ENCODE measurements around the gene TRAPPC2L. TPM values are rescaled to one million over a fixed set of nuclear protein-coding genes. Genes with fewer than 3 reads are reported as not detected.

TRAPPC2L gene
- total RNA-seq, 1 experiment from 2014 or later = 94.1 TPM

DNA sequence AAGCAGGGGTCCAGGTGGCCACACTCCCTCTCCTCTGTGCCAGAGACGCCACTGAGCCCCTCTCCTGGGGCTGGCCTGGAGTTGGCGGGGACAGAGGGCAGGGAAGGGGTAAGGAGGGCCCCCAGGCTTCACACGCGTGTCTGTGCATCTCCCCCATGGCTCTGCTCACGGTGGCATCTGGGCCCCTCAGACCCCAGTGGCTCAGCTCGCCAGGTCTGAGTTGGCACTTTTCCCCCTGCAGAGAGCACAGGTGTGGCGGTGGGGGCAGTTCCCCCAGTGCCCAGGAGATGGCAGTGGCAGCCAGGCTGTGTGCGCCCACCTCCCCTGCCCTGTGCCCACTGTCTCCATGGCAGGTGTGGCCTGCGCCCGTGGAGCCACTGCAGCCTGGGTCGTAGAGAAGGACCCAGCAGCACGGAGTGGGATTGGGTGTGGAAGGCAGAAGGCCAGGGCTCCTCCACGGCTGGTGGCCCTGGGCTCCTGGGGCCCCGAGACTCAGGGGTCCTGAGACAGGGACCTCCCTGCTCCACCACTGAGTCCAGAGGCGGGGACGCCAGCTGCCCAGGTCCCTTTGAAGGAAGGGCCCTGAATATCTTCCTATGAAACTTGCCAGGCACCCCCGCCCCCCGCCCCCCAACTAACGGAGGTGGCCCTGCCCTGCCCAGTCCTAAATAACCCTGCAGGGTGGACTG is 40.9 kb upstream of the TRAPPC2L start:
- Histone ChIP-seq H3K9ac (ENCODE audit: low read length) (no peak overlapping the region), H4K20me1 (ENCODE audit: insufficient read depth) (no peaks in the 10 kb centered on the region), H3K79me2 (ENCODE audit: insufficient read depth, low read length) (peaks cover 2% of the 10 kb centered on the region; the same call in 1 of the 2 replicates), H3K9me2 (ENCODE audit: insufficient read depth) (no peaks in the 10 kb centered on the region), H3K27ac (ENCODE audit: low read depth, low read length) (no peak overlapping the region), H3K36me3 (ENCODE audit: control insufficient read depth in 1 of 2, insufficient read depth in 2 of 2, low read length in 2 of 2) (no peaks in the 10 kb centered on the region), H3K4me1 (ENCODE audit: control insufficient read depth in 1 of 2, insufficient read depth in 2 of 2, low read length in 2 of 2) (peaks cover 11 to 31% of the 10 kb centered on the region in 2 experiments), H3K27me3 (ENCODE audit: insufficient read depth, low read length) (no peaks in the 10 kb centered on the region), H3K4me2 (ENCODE audit: low read length) (no peak overlapping the region), H2AFZ (ENCODE audit: low read depth, low read length, poor library complexity, severe bottlenecking) (no peak overlapping the region), H3K4me3 (replicated peaks in 1 of 2; ENCODE audit: low read depth in 1 of 2, low read length in 2 of 2) (no peak overlapping the region), H3K9me3 (ENCODE audit: control insufficient read depth in 1 of 2, insufficient read depth in 1 of 2, low read depth in 1 of 2, low read length in 2 of 2) (no peaks in the 10 kb centered on the region)
- ChIA-PET POLR2A (no interaction called here), RAD21 (ENCODE audit: low non-redundant PET in 1 of 2, low total read pairs in 2 of 2, uncharacterized antibody in 2 of 2, unreplicated experiment in 2 of 2) (interaction anchor here in 1 of 2 experiments (1.2 kb wide), 1 partner anchor 351 kb away, joined by 3 read pairs; no protein-coding TSS in a partner anchor), CTCF (interaction anchor here (0.7 to 1.6 kb wide), 6 partner anchors 13 to 400 kb away, joined by 3 to 11 read pairs (median 3); no protein-coding TSS in a partner anchor)
- intact Hi-C loops (cut with micrococcal nuclease) = loop anchor here (1.0 to 10.0 kb wide), 4 partner anchors 41 to 749 kb away; partner anchors contain the start of genes RPL13 and TRAPPC2L
- DNase-seq (ENCODE audit: low read depth, low spot score) (no peak), ATAC-seq (peak; percentile 36)
- BruUV-seq (replicated peaks) = no TSS peak
- TF ChIP-seq, protein P1, sequence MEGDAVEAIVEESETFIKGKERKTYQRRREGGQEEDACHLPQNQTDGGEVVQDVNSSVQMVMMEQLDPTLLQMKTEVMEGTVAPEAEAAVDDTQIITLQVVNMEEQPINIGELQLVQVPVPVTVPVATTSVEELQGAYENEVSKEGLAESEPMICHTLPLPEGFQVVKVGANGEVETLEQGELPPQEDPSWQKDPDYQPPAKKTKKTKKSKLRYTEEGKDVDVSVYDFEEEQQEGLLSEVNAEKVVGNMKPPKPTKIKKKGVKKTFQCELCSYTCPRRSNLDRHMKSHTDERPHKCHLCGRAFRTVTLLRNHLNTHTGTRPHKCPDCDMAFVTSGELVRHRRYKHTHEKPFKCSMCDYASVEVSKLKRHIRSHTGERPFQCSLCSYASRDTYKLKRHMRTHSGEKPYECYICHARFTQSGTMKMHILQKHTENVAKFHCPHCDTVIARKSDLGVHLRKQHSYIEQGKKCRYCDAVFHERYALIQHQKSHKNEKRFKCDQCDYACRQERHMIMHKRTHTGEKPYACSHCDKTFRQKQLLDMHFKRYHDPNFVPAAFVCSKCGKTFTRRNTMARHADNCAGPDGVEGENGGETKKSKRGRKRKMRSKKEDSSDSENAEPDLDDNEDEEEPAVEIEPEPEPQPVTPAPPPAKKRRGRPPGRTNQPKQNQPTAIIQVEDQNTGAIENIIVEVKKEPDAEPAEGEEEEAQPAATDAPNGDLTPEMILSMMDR (IDR thresholded peaks at IDR 0.05 in 2 of 3, conservative IDR thresholded peaks at IDR 0.05 in 1 of 3; ENCODE audit: borderline replicate concordance in 1 of 3, insufficient read depth in 1 of 3, low read depth in 2 of 3, low read length in 2 of 3) = peak in 2 of 3 experiments; percentile 99; a peak in 4 of 6 replicates
- TF ChIP-seq ZFX (IDR thresholded peaks at IDR 0.05) = no peak
- no peak for TF ChIP-seq CEBPB (IDR thresholded peaks at IDR 0.05; ENCODE audit: low read depth)

- Histone ChIP-seq H2AFZ (ENCODE audit: low read depth, low read length, poor library complexity, severe bottlenecking) (no peak overlapping the region), H3K27me3 (ENCODE audit: insufficient read depth, low read length) (no peaks in the 10 kb centered on the region), H4K20me1 (ENCODE audit: insufficient read depth) (no peaks in the 10 kb centered on the region), H3K9ac (ENCODE audit: low read length) (no peak overlapping the region), H3K4me2 (ENCODE audit: low read length) (no peak overlapping the region), H3K9me3 (ENCODE audit: control insufficient read depth in 1 of 2, insufficient read depth in 1 of 2, low read depth in 1 of 2, low read length in 2 of 2) (no peaks in the 10 kb centered on the region), H3K79me2 (ENCODE audit: insufficient read depth, low read length) (no peaks in the 10 kb centered on the region), H3K27ac (ENCODE audit: low read depth, low read length) (no peak overlapping the region), H3K36me3 (ENCODE audit: control insufficient read depth in 1 of 2, insufficient read depth in 2 of 2, low read length in 2 of 2) (no peaks in the 10 kb centered on the region), H3K4me1 (ENCODE audit: control insufficient read depth in 1 of 2, insufficient read depth in 2 of 2, low read length in 2 of 2) (peaks cover 11 to 29% of the 10 kb centered on the region in 2 experiments), H3K4me3 (replicated peaks in 1 of 2; ENCODE audit: low read depth in 1 of 2, low read length in 2 of 2) (no peak overlapping the region), H3K9me2 (ENCODE audit: insufficient read depth) (no peaks in the 10 kb centered on the region)
- ATAC-seq (no peak), DNase-seq (ENCODE audit: low read depth, low spot score) (no peak)
- ChIA-PET CTCF (interaction anchor here (2.4 kb wide), 1 partner anchor 40 kb away, joined by 9 read pairs; the partner anchor contains the start of genes GALNS and TRAPPC2L), RAD21 (ENCODE audit: low non-redundant PET in 1 of 2, low total read pairs in 2 of 2, uncharacterized antibody in 2 of 2, unreplicated experiment in 2 of 2) (no interaction called here), POLR2A (no interaction called here)
- no peak for TF ChIP-seq SP1 (IDR thresholded peaks at IDR 0.05; ENCODE audit: low read depth)
- no peak for TF ChIP-seq ATF3 (IDR thresholded peaks at IDR 0.05)
- no peak for TF ChIP-seq EGR1 (IDR thresholded peaks at IDR 0.05; ENCODE audit: low read depth)
- no peak for TF ChIP-seq CBX3 (IDR thresholded peaks at IDR 0.05; ENCODE audit: low read depth)
- no peak for TF ChIP-seq YY1 (IDR thresholded peaks at IDR 0.05; ENCODE audit: extremely low read depth, insufficient replicate concordance, low read depth, low read length)
- no peak for TF ChIP-seq ZNF274 (IDR thresholded peaks at IDR 0.05; ENCODE audit: low read depth, low read length)
- TF ChIP-seq, protein P1 (IDR thresholded peaks at IDR 0.05 in 2 of 3, conservative IDR thresholded peaks at IDR 0.05 in 1 of 3; ENCODE audit: borderline replicate concordance in 1 of 3, insufficient read depth in 1 of 3, low read depth in 2 of 3, low read length in 2 of 3) = no peak
- intact Hi-C loops (cut with micrococcal nuclease) = loop anchor here (1.0 to 10.0 kb wide), 4 partner anchors 40 to 748 kb away; partner anchors contain the start of genes RPL13 and TRAPPC2L
- BruUV-seq (replicated peaks) = no TSS peak
Measured at GRCh38 chr16:88816736-88817535, 40.0 kb upstream of the TRAPPC2L start.

Data from HCT116 (cell line).